OCI-LY1 (cell line): ENCODE results near the gene PES1.

Source experiments
- CTCF ChIP-seq: fragments of 200-600 bp; sonication (generic), shearing (Covaris generic); IDR thresholded peaks from 2 replicates; pipeline ENCODE4 v1.5.1; 2017; ENCODE audit warnings: mild to moderate bottlenecking, antibody characterized with exemption, low read length, moderate library complexity, mixed read lengths
- EZH2 ChIP-seq: fragments of 200-600 bp; sonication (generic), shearing (Covaris generic); IDR thresholded peaks from 2 replicates; pipeline ENCODE4 v1.8.0; 2017; ENCODE audit warnings: borderline replicate concordance, mixed run types, mild to moderate bottlenecking, antibody characterized with exemption, low read length, moderate library complexity, mixed read lengths

- TF ChIP-seq CTCF (no peak), EZH2 (no peak)
Measured at GRCh38 chr22:30606455-30607299, 15.0 kb upstream of the PES1 start, which contains the start of gene TCN2.
